H1 (cell line): ENCODE data around the gene PVALB. TPM values are rescaled to one million over a fixed set of nuclear protein-coding genes. Genes with fewer than 3 reads are reported as not detected.

ENCODE experiments used
- GABPA ChIP-seq: IDR thresholded peaks from 2 replicates; pipeline ENCODE4 v1.6.1; 2011; ENCODE audit warnings: mild to moderate bottlenecking, low read length, moderate library complexity, borderline replicate concordance; ENCODE audit not compliant: insufficient read depth
- HDAC2 ChIP-seq, 2 experiments: fragments of 300-600 bp in 1 of 2; sonication (generic) in 1 of 2; IDR thresholded peaks; 2 replicates each; pipeline ENCODE4 v1.6.1; 2011 to 2012; ENCODE audit warnings: low read depth in 2 of 2, low read length in 2 of 2, mild to moderate bottlenecking in 2 of 2, moderate library complexity in 2 of 2, borderline replicate concordance in 1 of 2, inconsistent platforms in 1 of 2
- HDAC6 ChIP-seq: IDR thresholded peaks from one replicate; pipeline ENCODE4 v1.7.1; 2012; ENCODE audit warnings: low read depth, mild to moderate bottlenecking, inconsistent platforms, low read length, moderate library complexity
- NANOG ChIP-seq: IDR thresholded peaks from 2 replicates; pipeline ENCODE4 v1.6.1; 2011; ENCODE audit warnings: low read length, low read depth, mild to moderate bottlenecking, inconsistent platforms; ENCODE audit not compliant: insufficient read depth, poor library complexity, severe bottlenecking
- RBBP5 ChIP-seq: IDR thresholded peaks from 2 replicates; pipeline ENCODE4 v1.7.1; 2012; ENCODE audit warnings: low read depth, mild to moderate bottlenecking, inconsistent platforms, low read length, moderate library complexity, borderline replicate concordance
- SIRT6 ChIP-seq: IDR thresholded peaks from one replicate; pipeline ENCODE4 v1.7.1; 2012; ENCODE audit warnings: low read length, inconsistent platforms
- SP2 ChIP-seq: IDR thresholded peaks from 2 replicates; pipeline ENCODE4 v1.6.1; 2012; ENCODE audit warnings: mild to moderate bottlenecking, low read length, inconsistent platforms
- polyA plus RNA-seq, 7 experiments: library from polyadenylated mRNA; depleted of rRNA in 3 of 7; stranded (reverse) in 5 of 7; unstranded in 2 of 7; fragments of >200 nt in 5 of 7; fragments of 200-250 nt in 2 of 7; gene quantifications; 1 replicate in 5 of 7; 2 replicates in 1 of 7; 4 replicates in 1 of 7; pipeline versions ENCODE4 v1.2.1 to v1.2.3, GENCODE V29; 2011 to 2013; ENCODE audit warnings: missing spikeins in 2 of 7, mixed read lengths in 2 of 7
- total RNA-seq: library from RNA; stranded (reverse); fragmentation: NEBNext Ultra II Directional; extraction: Animal tissue kit (Norgen Biotek cat#: 25700); gene quantifications from 2 replicates; pipeline ENCODE4 v1.2.1, GENCODE V29; 2021

The PVALB gene
- total and polyA plus RNA-seq, 2 of the 8 experiments (the other 6 are each of a cell fraction or from before 2014, with no cell fraction given), result 1.7 to 5.4 TPM

DNA sequence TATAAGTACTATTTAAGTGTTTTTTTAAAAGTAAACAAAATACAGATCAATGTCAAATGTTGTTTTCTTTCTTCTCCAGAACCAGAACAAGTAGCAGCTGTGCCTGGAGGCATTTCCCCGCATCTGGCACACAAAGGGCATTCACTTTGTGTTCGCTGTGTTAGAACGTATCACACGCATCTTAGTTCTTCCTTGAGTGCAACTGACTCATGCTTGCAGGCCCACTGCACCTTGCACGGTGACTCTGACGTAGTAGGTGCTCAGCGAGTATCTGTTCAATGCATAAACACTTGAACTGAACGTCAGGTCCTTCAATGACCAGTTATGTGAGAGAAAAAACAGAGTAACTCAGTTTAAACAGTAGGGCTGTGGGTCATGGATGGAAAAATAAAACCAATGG, 44.4 kb downstream of the PVALB start (continued):
- TF ChIP-seq NANOG, result no peak
- no peak for TF ChIP-seq HDAC6
- TF ChIP-seq SIRT6, result no peak
- no peak for TF ChIP-seq SP2
- TF ChIP-seq GABPA, result no peak
- TF ChIP-seq HDAC2 (IDR thresholded peaks at IDR 0.05; ENCODE audit: borderline replicate concordance in 1 of 2, low read depth in 2 of 2, low read length in 2 of 2), result no peak
- no peak for TF ChIP-seq RBBP5
